Stimulated activated CD8-positive, alpha-beta memory T cell treated with anti-CD3 and anti-CD28 coated beads, Interleukin-2, amount 100 ng/mL, for 1 hour (primary cell): Measurements from ENCODE around the gene ELFN2.

Experiments used
- DNase-seq, 2 donors: peaks; one replicate each; pipeline ENCODE4 v3.0.0-alpha.2; 2020; ENCODE audit warnings: low read depth in 2 of 2

ELFN2 gene

DNA sequence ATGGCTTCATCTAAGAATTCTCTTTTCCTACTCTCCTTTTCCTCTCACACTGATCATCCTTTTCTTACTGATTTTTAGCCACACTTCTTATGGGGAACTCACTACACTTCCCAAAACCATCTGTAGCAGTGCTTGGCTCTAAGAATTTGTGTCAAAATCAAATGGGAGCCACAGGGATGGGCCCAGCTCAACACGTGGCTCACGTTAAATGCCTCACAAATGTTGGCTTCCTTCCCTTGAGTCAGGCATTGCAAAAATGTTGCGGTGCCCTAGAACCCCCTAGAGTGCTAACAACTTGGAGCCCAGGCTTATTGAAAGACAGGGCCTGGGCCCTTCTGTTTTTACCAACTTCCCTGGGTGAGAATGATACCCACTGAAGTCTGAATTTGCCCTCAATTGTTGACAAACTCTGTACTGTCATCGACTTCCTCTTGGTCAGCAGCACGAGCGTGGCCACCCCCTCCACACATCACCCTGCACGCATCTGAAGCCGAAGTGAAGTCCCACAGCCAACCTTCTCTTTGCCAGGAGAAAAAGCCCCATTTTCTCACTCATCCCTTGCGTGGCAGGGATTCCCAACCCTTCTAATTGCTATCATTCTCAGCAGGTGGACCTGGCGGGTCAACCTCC is 69.7 kb downstream of the ELFN2 start:
- DNase-seq: no peak

DNA sequence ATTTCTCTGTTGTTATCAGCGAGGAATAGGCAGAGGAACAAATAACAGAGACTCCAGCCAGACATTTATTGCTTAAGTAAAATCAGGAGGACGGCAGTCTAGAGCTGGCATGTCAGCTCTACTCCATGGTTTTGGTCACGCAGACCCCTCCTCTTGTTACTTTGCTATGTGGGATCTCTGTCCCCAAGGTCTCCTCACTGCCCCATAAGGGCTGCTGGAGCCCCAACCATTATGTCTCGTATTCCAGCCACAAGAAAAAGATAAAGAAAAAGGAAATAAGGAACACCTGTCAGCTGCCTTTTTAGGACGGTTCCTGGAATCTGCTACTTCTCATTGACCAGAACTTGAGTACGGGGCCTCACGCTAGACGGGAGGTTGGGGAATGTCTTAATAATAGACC is 70.4 kb downstream of the ELFN2 start:
- DNase-seq: no peak

DNA sequence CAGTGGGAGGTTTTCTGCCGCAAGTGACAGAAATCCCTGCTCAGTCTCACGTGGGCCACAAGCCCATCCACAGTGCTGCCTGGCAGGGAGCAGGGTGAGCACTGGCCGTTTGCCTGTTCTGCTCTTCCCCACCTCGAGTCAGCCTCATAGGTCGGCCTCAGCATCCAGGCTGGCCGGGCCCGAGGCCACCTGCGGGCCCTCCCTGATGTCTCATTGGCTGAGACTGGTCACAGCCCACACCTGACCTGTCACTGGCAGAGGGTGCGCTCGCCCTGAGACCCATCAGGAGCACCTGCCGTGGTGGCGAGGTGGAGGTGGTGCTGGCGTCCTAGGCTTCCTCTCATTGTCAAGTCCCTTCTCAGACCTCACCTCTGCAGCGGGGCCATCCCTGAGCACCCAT is 72.1 kb downstream of the ELFN2 start:
- no peak for DNase-seq

DNA sequence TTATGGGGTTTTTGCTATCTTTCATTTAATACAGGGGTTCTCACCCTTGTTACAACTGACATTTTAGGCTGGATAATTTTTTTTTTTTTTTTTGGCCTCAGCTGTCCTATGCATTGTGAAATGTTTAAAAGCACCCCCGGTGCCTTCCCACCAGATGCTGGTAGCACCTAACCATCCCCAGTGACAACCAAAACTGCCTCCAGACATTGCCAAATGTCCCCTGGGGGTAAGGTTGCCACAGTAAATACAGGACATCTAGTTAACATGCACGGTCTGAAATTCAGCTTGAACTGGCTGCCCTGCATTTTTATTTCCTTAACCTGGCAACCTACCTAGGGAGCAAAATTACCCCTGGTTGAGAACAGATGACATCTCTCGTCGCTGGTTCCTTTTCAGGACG is 72.6 kb downstream of the ELFN2 start:
- DNase-seq: no peak

DNA sequence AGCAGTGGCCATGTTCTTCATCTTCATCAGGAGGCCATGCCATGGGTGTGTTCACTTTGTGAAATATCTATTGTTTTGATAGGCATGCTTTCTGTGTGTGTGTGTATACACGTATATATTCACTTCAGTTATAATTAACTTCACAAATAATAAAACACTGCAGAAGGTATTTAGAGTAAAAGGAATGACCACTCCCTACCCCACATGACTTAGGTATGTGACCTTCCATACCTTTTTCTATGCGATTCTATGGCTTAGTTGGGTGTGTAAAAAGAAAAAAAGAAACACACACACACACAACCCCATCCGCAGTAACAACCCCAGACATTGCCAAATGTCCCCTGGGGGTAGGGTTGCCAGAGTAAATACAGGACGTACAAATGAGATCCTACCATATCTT is 73.0 kb downstream of the ELFN2 start:
- DNase-seq: no peak

DNA sequence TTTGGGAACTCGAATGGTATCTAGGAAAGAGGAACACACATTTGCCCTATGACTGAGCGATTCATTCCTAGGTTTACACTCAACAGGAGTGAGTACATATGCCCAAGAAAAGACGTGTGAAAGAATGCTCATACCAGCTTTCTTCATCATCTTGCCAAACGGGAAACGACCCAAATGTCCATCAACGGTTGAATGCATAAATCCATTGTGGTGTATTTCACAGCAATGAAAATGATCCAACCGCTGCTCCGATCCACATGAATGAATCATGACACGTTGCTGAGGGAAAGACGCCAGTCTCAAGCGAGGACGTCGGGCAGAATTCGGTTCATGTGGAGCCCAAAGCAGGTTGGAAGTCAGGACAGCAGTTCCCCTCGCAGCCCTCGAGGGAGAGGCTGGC is 73.4 kb downstream of the ELFN2 start:
- DNase-seq: no peak

DNA sequence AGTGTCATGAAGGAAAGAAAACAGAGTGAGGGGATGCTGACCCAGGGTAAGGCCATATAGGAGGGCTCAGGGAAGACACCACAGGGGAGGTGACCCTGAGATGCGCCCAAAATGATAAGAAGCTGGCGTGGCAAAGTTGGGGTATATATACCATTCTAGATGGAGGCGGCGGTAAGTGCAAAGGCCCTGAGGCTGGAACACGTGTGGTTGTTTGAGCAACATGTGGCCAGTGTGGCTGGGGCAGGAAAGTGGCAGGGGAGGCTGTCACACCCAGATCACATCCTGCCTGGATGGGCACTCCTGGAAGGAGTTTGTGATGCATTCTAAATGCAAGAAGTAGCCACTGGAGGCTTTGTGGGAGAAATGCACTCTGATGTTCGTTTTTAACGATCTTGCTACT is 74.8 kb downstream of the ELFN2 start:
- no peak for DNase-seq

DNA sequence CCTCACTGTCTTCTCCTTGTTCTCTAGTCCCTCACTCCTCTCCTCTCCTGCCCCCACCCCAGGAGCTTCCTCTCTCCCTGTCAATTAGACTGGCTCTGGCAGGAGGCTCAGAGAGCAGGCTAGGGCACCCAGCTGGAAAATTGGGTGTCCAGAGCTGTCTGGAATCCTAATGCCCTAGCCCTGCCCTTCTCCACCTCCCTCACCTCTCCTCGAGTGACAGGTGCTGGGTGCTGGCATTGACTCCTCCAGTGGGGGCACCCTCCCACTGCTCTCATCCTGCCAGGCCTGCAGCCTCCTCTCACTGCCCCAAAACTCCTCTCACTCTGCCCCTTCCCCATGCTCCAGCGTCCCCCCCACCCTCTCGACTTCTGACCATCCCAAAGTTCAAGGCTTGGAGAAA is 76.0 kb downstream of the ELFN2 start:
- DNase-seq: no peak

DNA sequence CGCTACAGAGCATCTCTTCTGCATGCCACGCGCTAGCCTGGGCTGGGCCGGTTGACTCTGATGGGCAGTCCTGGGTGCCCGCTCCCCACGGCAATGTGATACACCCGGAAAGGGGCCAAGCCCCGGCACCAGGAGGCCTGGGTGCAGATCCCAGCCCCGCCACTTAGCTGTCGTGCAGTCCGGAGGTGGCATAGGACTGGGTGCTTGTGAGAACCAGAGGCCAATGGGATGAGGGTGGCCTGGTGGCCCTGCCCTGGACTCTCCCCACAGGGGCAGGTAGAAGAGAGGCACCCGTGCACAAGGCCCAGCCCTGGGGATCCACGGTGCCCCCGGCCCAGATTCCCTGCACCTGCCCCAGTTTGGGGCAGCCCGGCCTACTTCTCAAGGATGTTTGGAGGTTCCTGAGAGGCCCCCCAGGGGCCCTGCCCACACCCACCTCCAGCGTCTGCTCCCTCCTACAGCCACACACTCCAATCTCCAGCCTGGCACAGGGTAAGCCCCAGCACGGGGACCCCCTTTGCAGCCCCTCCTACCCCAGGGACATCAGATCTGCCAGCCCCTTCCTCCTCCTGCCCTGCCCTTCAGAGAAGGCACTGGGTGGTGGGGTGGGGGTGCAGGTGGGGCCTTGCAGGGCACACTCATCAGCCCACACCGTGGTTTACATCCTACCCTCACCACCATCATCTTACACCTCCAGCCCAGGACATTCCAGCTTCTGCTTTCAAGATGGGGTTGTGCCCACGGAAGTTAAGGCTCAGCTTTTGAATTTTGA is 78.0 kb downstream of the ELFN2 start:
- no peak for DNase-seq

DNA sequence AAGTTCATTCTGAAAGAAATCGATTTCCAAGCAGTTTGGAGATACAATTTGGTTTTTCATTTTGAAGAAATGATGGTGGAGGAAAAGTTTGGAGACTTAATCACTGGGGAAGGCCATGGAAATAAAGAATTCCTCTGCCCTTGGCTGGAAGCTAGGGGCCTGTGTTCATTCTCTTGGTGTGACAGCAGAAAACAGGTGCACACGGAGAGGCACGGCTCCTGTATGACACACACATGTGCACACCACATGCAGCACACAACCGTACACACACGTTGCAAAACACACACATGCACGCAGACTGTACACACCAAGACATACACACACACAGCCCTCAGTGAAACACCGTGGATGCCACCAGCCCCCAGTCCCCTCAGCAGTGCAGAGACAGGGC is 80.8 kb downstream of the ELFN2 start:
- DNase-seq: no peak

DNA sequence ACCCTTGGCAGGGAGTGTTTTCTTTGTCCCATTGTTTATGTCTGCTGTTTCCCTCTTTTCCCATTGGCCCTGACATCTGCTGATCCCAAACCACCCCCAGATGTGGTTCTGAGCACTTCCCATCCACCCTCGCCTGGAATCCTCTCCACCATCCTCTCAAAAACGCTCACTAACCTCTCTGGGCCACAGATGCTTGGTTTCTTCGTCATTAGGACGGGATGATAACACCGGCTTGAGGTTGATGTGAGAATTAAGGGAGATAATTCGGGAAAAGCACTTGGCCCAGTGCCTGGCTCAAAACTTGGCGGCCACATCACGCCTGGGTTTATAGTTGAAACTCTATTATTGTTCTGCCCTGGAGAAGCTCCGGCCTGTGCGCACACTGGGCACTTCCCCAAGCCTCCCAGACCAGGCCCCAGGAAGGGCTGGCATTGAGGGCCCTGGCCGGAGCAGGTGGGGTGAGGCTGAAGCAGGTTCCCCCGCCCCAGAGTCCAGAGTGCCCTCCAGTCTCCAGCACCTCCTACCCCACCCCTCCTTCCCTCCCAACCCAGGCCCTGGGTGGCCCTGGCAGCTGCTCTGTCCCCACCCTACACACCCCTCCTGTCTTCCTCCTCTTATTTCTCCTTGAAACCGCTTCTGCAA is 81.3 kb downstream of the ELFN2 start:
- DNase-seq: no peak

DNA sequence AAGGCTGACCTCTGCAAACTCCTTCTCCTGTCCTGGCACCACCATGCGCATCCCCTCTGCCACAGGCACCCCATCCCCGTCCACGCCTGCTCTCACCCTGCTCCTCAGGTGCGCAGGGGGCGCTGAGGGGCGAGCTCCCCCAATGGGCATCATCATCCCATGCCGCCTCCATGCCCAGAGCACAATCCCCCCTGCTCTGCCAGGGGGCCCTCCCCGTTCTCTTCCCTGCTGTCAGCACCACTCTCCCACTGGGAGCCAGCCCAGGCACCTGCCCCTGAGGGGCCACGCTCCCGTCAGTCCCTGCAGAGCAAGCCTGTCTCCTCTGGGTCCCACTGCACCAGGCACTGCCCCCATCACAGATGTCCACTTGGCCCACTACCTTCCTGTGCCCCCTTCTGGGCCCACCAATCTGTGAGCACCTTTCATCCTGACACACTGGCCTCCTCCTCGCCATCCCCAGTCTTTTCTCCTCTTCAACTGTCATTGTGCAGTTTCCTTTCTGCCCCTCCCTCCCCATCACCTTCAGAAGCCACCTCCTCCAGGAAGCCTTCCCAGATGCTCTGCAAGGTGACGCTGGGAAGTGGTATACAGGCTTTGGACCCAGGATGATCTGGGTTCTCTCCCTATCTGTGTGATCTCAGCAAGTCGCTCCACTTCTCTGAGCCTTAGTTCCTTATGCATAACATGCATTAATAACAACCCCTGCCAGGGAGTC is 82.4 kb downstream of the ELFN2 start:
- no peak for DNase-seq

DNA sequence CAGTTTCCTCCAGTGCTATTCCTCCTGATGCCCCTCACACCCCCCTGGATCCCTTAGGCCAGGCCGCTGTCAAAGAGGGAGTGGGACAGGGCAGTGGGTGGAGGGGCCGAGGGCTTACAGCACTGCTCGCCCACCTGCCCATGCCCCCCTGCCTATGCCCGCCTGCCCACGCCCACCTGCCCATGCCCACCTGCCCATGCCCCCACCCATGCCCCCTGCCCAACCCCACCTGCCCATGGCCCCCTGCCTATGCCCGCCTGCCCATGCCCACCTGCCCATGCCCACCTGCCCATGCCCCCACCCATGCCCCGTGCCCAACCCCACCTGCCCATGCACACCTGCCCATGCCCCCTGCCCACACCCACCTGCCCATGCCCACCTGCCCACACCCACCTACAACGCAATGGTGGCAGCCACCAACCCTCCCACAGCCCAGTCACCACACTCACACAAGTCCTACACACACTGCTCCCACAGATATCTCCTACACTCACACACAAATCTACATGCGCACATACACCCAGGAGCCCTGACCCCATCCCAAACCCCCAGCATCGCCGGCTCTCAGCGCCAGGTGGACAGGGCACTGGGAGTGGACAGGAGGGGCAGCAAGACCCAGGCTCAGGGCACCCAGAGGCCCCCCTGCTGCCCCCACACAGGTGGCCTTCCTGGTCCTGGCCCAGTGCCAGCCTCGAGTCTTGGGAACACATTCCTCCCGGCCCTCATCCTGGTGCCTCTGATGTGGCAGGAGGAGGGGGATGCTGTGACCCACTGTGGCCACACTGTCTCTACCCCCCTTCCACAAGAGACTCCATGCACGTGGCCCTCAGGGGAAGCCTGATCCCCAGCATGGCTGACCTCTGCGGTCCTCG is 83.2 kb downstream of the ELFN2 start:
- no peak for DNase-seq

DNA sequence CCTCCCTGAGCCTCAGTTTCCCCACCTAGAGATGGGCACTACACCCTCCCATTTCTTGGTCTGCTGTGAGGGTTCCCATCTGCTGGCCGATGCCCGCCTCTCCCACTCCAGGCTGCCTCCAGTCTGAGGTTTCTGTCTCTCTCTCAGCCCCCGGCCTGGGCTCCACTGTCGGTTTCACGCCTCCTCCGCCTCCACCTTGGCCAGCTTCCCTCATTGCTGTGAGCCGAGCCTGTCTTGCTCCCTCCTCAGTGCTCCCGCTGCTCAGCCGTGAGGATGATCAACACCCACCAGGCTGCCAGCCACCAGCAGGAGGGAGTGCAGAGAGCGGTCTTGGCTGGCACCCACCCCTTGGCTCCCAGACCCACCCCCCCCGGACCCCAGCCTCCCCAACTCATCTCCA is 83.9 kb downstream of the ELFN2 start:
- DNase-seq: no peak

DNA sequence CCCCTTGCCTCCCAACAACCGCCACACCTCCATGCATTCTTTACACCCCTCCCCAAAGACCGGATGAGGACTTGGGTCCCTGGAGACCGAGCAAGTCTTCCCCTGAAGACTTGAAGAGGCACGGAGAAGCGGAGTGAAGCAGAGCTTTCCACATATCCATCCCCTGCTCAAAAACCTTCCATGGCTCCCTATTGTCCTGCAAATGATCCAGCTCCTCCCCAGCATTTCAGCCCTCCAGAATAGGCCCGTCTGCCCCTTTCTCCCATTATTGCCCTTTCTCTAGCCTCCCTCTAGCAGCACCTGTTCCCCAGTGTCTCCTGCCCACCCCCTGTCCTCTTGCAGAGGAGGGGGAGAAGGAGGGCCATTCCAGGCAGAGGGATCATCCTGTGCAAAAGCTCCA is 85.2 kb downstream of the ELFN2 start:
- no peak for DNase-seq

DNA sequence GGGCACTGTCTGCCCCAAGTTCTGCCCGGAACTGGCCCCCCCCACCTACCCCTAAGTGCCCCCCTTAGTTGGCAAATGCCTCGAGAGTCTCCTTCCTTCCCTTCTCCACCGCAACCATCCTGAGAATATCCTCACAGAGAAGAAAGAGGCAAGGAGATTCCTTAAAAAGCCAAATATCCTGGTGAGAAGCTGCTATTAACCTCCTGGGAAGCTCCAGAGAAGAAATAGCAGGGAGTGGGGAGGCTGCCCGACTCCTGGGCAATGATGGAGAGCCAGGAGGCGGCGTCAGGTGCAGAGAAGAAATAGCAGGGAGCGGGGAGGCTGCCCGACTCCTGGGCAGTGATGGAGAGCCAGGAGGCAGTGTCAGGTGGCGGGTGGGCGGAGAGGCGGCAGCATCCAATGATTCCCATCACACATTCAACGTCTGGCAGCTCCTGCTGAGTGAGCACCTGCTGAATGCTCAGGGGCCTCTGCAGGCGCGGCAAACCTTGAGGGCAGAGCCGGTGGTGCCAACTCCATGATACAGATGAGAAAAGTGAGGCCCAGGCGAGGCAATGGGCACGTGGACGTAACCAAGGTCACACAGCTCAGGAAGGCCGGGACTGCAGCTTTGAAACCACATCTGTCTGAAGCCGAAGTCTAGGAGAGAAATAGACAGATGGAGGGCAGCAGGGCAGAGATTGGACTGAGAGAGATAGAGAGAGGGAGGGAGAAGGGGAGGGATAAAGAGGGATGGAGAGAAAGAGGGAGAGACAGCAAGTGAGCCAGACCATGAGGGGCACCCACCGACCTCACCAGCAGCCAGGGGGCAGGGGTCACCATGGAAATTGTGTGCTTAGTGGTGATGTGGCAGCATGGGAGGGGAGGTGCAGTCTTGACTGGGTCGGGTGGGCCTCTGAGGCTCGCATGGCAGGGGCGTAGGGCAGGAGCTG is 86.7 kb downstream of the ELFN2 start:
- DNase-seq: no peak

DNA sequence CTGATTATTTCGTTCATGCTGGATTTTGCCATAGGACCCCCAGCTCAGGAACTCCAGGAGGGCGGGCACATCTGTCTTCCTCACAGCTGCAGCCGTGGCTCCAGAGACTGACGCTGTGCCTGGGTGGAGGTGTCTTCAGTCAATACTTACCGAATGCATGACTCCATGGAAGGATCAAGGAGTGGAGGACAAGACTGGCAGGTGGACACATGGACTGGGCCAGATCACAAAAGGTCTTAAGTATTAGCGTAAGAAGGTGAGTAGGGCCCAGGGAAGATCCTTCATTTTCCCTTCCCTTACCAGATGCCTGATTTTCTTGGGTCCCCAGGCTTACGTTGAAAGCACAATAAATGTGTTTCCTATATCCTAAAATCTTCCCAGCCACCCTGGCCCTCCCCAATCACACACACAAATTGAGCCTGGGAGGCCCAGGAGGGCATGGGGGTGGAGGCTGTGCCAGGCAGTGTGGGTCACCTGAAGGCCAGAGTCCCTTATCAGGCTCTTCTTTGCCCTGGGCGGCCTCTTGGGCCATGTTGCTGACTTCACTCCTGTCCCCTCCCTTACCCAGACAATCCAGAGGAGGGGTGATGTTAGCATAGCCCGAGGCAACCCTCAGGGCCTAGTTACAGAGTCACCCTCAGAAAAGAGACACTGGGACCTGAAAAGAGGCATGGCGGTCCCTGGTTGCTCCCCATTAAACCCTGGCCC is 88.6 kb downstream of the ELFN2 start:
- no peak for DNase-seq

DNA sequence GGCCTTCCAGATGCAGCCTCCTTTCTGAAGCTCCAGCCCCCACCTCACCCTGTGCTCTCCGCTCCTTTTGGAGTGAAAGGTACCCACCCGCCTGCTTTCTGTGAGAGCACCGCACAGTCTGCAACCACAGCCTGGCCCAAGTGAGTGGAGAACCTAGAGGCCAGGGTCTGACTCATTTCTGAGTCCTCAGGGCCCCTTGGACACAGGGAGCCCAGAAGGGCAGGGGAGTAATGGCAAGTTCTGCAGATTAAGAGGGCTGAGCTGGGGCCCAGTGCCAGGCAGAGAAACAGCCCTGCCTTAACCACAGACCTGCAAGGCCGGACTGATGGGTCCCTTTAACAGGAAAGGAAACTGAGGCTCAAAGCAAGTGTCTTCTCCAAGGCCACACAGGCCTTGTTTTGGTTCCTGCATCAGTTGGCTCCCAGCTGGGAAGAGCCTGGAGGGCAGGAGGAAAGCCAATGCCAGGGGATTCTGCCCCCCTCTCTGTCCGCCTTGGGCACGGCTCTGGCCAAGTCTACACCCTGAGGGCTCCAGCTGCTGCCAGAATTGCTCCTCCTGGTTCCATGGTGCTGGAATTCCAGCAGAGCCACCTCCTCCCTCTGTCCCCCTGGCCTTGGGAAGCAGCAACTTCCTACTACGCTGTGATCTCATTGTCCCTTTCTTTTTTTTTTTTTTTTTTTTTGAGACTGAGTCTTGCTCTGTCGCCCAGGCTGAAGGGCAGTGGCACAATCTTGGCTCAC is 89.9 kb downstream of the ELFN2 start:
- no peak for DNase-seq

DNA sequence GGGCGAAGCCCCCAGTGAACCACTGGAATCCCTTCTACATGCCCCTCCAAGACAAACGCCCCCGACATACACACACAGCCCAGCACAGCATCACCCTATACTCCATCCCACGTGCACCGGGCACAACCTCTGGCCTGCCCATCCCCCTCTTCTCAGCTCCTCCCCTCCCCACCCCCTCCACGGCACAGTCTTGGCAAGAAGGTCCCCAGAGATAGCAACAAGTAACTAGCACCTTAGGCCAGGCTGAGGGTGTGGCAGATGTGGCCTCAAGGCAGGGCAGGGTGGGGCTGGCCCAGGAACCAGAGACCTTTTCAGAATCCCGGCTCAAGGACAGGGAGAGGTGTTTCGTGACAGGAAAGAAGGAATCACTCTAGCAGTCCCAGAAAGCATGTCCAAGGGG is 90.7 kb downstream of the ELFN2 start:
- no peak for DNase-seq
